Measurements from ENCODE around the gene GSTM4. TPM values are rescaled to one million over a fixed set of nuclear protein-coding genes. Genes with fewer than 3 reads are reported as not detected.
A peak's percentile ranks its signal among the peaks of the same experiment; 100 is the strongest.

The GSTM4 gene
- total and polyA plus RNA-seq, 9 of the 15 experiments (the other 6 are each of a cell fraction or from before 2014, with no cell fraction given): 18.8 to 53.4 (median 38.8) TPM

GRCh38 chr1:109617291-109617801 lies 38.6 kb upstream of the GSTM4 start:
- no peak overlapping the region for H3K4me3 ChIP-seq
- peaks cover 7 to 10% of the 10 kb centered on the region in 2 experiments; a peak in 3 of 5 replicates for H3K27me3 ChIP-seq (ENCODE audit: control insufficient read depth in 2 of 2, insufficient read depth in 2 of 2, low read length in 2 of 2)
- FAIRE-seq: peak; percentile 69
- H3K9me1 ChIP-seq (ENCODE audit: control insufficient read depth, insufficient read depth, low read length): no peaks in the 10 kb centered on the region
- H3K4me2 ChIP-seq (ENCODE audit: insufficient read depth, low read length): no peak overlapping the region
- no TSS peak for BruUV-seq (replicated peaks)
- peaks cover 22 to 29% of the 10 kb centered on the region in 2 experiments for H3K4me1 ChIP-seq (replicated peaks in 1 of 2; ENCODE audit: control insufficient read depth in 2 of 2, insufficient read depth in 2 of 2, low read length in 2 of 2)
- no peak overlapping the region for H3K9ac ChIP-seq (ENCODE audit: insufficient read depth in 1 of 2, low read depth in 2 of 2, low read length in 2 of 2)
- CTCF ChIA-PET (ENCODE audit: low intra/inter-chr PET ratio): no interaction called here
- in situ Hi-C loops (cut with MboI) (no loop called here), intact Hi-C loops (cut with micrococcal nuclease) (loop anchor here (5.0 kb wide), 1 partner anchor 70 kb away; the partner anchor contains the start of gene GNAI3)
- no peak overlapping the region for H3K27ac ChIP-seq (ENCODE audit: extremely low read depth, low read depth, low read length)
- WGBS (ENCODE audit: insufficient coverage, low coverage, missing lambda C conversion rate): 36% methylated on average over 3 of the region's 3 CpGs
- peak in 2 of 4 experiments; percentile 37 to 46 for DNase-seq (ENCODE audit: extremely low read depth in 1 of 4, low spot score in 3 of 4)
- H3K79me2 ChIP-seq (ENCODE audit: control insufficient read depth, insufficient read depth, low read length): peaks cover 35% of the 10 kb centered on the region
- POLR2A ChIA-PET: interaction anchor here (0.7 to 2.0 kb wide), 7 partner anchors 9 to 72 kb away, joined by 3 to 13 read pairs (median 4); partner anchors contain the start of gene GNAI3
- ATAC-seq: no peak
- H3K9me3 ChIP-seq (replicated peaks; ENCODE audit: control insufficient read depth, insufficient read depth, low read depth, low read length): no peaks in the 10 kb centered on the region
- peaks cover 3% of the 10 kb centered on the region; the same call in 1 of the 2 replicates for H4K20me1 ChIP-seq (replicated peaks; ENCODE audit: control insufficient read depth, insufficient read depth, low read length)
- H3K36me3 ChIP-seq (ENCODE audit: control insufficient read depth, insufficient read depth, low read length): no peaks in the 10 kb centered on the region
- H2AFZ ChIP-seq (ENCODE audit: low read depth, low read length): 0 out of 2 replicates have a peak overlapping the region, but pooled peaks have one; percentile 1
- TF ChIP-seq FOSL1 (tag; conservative IDR thresholded peaks at IDR 0.05): peak; percentile 65
- TF ChIP-seq HDAC1 (IDR thresholded peaks at IDR 0.05): peak in 1 of 2 experiments; percentile 68; a peak in 1 of 4 replicates
- TF ChIP-seq, protein P1, sequence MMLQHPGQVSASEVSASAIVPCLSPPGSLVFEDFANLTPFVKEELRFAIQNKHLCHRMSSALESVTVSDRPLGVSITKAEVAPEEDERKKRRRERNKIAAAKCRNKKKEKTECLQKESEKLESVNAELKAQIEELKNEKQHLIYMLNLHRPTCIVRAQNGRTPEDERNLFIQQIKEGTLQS (IDR thresholded peaks at IDR 0.05): peak; percentile 84
- TF ChIP-seq, protein P1 (CRISPR knock-in tag; conservative IDR thresholded peaks at IDR 0.05): no peak
- TF ChIP-seq KDM1A (IDR thresholded peaks at IDR 0.05): peak; percentile 94 to 95
- peak; percentile 47; the same call in 1 of the 2 replicates for TF ChIP-seq CBFA2T3 (IDR thresholded peaks at IDR 0.05)
- 0 out of 2 replicates have a peak, but pooled peaks have one; percentile 18 for TF ChIP-seq DPF2 (IDR thresholded peaks at IDR 0.05)
- TF ChIP-seq ZNF282 (CRISPR knock-in tag; IDR thresholded peaks at IDR 0.05): no peak
- TF ChIP-seq RHOXF2B (CRISPR knock-in tag; conservative IDR thresholded peaks at IDR 0.05): no peak
- TF ChIP-seq ZNF175 (CRISPR knock-in tag; IDR thresholded peaks at IDR 0.05; ENCODE audit: low read depth): no peak
- TF ChIP-seq PHF21A (IDR thresholded peaks at IDR 0.05; ENCODE audit: borderline replicate concordance, low read depth): peak; percentile 60; the same call in 1 of the 2 replicates
- TF ChIP-seq JUN (IDR thresholded peaks at IDR 0.05; ENCODE audit: borderline replicate concordance, low read depth, low read length): peak; percentile 57; the same call in 1 of the 2 replicates
- TF ChIP-seq JUN (CRISPR knock-in tag; IDR thresholded peaks at IDR 0.05; ENCODE audit: borderline replicate concordance): 0 out of 2 replicates have a peak, but pooled peaks have one; percentile 27
- no peak for TF ChIP-seq KAT8 (IDR thresholded peaks at IDR 0.05; ENCODE audit: low read depth)
- no peak for TF ChIP-seq ZSCAN32 (CRISPR knock-in tag; IDR thresholded peaks at IDR 0.05)
- TF ChIP-seq ZNF24 (IDR thresholded peaks at IDR 0.05): no peak
- no peak for TF ChIP-seq THRA (IDR thresholded peaks at IDR 0.05)
- TF ChIP-seq EGR1 (conservative IDR thresholded peaks at IDR 0.05): peak; percentile 83
- peak; percentile 18 to 76; a peak in 3 of 4 replicates for TF ChIP-seq RCOR1 (IDR thresholded peaks at IDR 0.05; ENCODE audit: borderline replicate concordance in 1 of 2, low read depth in 2 of 2, low read length in 2 of 2)
- TF ChIP-seq MAFF (IDR thresholded peaks at IDR 0.05; ENCODE audit: low read length): no peak
- no peak for TF ChIP-seq EP300 (IDR thresholded peaks at IDR 0.05; ENCODE audit: low read length)
- TF ChIP-seq RAD21 (CRISPR knock-in tag; conservative IDR thresholded peaks at IDR 0.05 in 1 of 2, IDR thresholded peaks at IDR 0.05 in 1 of 2): peak in 1 of 2 experiments; percentile 22; a peak in 2 of 4 replicates
- peak; percentile 50 for TF ChIP-seq ZFP36 (IDR thresholded peaks at IDR 0.05; ENCODE audit: low read depth, low read length, partially characterized antibody)

Data from K562 (cell line).